K562 (cell line): ENCODE measurements around the gene CSNK1G3. TPM values are rescaled to one million over a fixed set of nuclear protein-coding genes. Genes with fewer than 3 reads are reported as not detected.

Source experiments
- ATAC-seq: fragments of 200-7000 bp; cut with Tn5 transposase; 3 replicates; pipeline ENCODE4 v1.9.1; 2020; ENCODE audit warnings: moderate library complexity
- BruUV-seq: library from RNA; stranded (reverse); fragments of 400-500 nt; replicated peaks from 2 replicates; lab custom pipeline; 2021; lab: Mats Ljungman, UMichigan
- CTCF ChIA-PET: fragments of 300-600 bp; formaldehyde crosslinking; extraction: SDS; loops from one replicate; lab custom pipeline; 2021; ENCODE audit warnings: low intra/inter-chr PET ratio; lab: Yijun Ruan, JAX
- POLR2A ChIA-PET: fragments of 300-600, 350-650 bp; sonication (Branson Sonifier 250); formaldehyde crosslinking; extraction: SDS; loops from one replicate; lab custom pipeline; 2021; ENCODE audit warnings: antibody characterized with exemption, inconsistent platforms; lab: Yijun Ruan, JAX
- DNase-seq, 4 experiments: peaks; one replicate each; pipeline versions ENCODE4 v3.0.0 to v3.0.0-alpha.2; 2011 to 2018; ENCODE audit warnings: low spot score in 3 of 4, mixed read lengths in 3 of 4; ENCODE audit errors: extremely low read depth in 1 of 4
- FAIRE-seq: peaks from 2 replicates; lab custom pipeline; 2011; peaks lifted over from hg19 to GRCh38; lab: Jason Lieb, UNC
- H2AFZ ChIP-seq: 2 replicates; pipeline ENCODE4 v1.6.0; 2011; ENCODE audit warnings: low read depth, low read length, control low read depth, inconsistent platforms
- H3K27ac ChIP-seq: fragments of 200-600 bp; 3 replicates; pipeline ENCODE4 v1.8.0; 2011; ENCODE audit warnings: low read depth, mild to moderate bottlenecking, control low read depth, inconsistent platforms, low read length, moderate library complexity, mixed read lengths; ENCODE audit errors: extremely low read depth
- H3K27me3 ChIP-seq, 2 experiments: fragments of 300-600 bp in 1 of 2; 2 replicates in 1 of 2; 3 replicates in 1 of 2; pipeline versions ENCODE4 v1.6.0 to v1.8.0; 2011; ENCODE audit warnings: inconsistent platforms in 2 of 2, low read length in 2 of 2, mild to moderate bottlenecking in 1 of 2, mixed read lengths in 1 of 2, moderate library complexity in 1 of 2; ENCODE audit not compliant: control insufficient read depth in 2 of 2, insufficient read depth in 2 of 2
- H3K36me3 ChIP-seq: fragments of 300-600 bp; 3 replicates; pipeline ENCODE4 v1.8.0; 2011; ENCODE audit warnings: mild to moderate bottlenecking, low read length, inconsistent platforms; ENCODE audit not compliant: control insufficient read depth, insufficient read depth
- H3K4me1 ChIP-seq, 2 experiments: fragments of 200-600 bp in 1 of 2; replicated peaks in 1 of 2; 2 replicates in 1 of 2; 3 replicates in 1 of 2; pipeline versions ENCODE4 v1.5.1 to v1.8.0; 2011; ENCODE audit warnings: inconsistent platforms in 2 of 2, low read length in 2 of 2, mild to moderate bottlenecking in 1 of 2, mixed read lengths in 1 of 2, moderate library complexity in 1 of 2; ENCODE audit not compliant: control insufficient read depth in 2 of 2, insufficient read depth in 2 of 2
- H3K4me2 ChIP-seq: 2 replicates; pipeline ENCODE4 v1.6.1; 2011; ENCODE audit warnings: low read length, control low read depth, inconsistent platforms, mixed read lengths; ENCODE audit not compliant: insufficient read depth
- H3K4me3 ChIP-seq: fragments of 200-600 bp; sonication (generic), shearing (Covaris generic); 2 replicates; pipeline ENCODE4 v1.5.1; 2016; ENCODE audit warnings: control low read depth, inconsistent platforms
- H3K79me2 ChIP-seq: fragments of 200-600 bp; 3 replicates; pipeline ENCODE4 v1.8.0; 2011; ENCODE audit warnings: low read length, inconsistent platforms; ENCODE audit not compliant: control insufficient read depth, insufficient read depth
- H3K9ac ChIP-seq, 2 experiments: 2 replicates each; pipeline versions ENCODE4 v1.6.0 to v1.6.1; 2011; ENCODE audit warnings: low read depth in 2 of 2, low read length in 2 of 2, control low read depth in 1 of 2, inconsistent platforms in 1 of 2, mild to moderate bottlenecking in 1 of 2, mixed read lengths in 1 of 2; ENCODE audit not compliant: insufficient read depth in 1 of 2
- H3K9me1 ChIP-seq: one replicate; pipeline ENCODE4 v1.6.0; 2011; ENCODE audit warnings: inconsistent platforms, mild to moderate bottlenecking, low read length, moderate library complexity; ENCODE audit not compliant: control insufficient read depth, insufficient read depth
- H3K9me3 ChIP-seq: replicated peaks from 2 replicates; pipeline ENCODE4 v1.5.1; 2011; ENCODE audit warnings: low read depth, low read length, inconsistent platforms; ENCODE audit not compliant: control insufficient read depth, insufficient read depth
- H4K20me1 ChIP-seq: replicated peaks from 2 replicates; pipeline ENCODE4 v1.6.1; 2011; ENCODE audit warnings: low read length, inconsistent platforms, mixed read lengths; ENCODE audit not compliant: control insufficient read depth, insufficient read depth
- CBFA2T3 ChIP-seq: fragments of 450-650 bp; IDR thresholded peaks from 2 replicates; pipeline ENCODE4 v1.6.1; 2017
- PHTF2 ChIP-seq: fragments of 250-450 bp; sonication (Bioruptor Pico); IDR thresholded peaks from 2 replicates; pipeline ENCODE4 v1.5.0; 2021; ENCODE audit warnings: mild to moderate bottlenecking
- POLR2H ChIP-seq: IDR thresholded peaks from 2 replicates; pipeline ENCODE4 v1.6.1; 2016; ENCODE audit warnings: missing genetic modification characterization, low read depth, mild to moderate bottlenecking, control low read depth, missing compliant biosample characterization, moderate library complexity
- STAG1 ChIP-seq: sonication (generic); formaldehyde crosslinking; IDR thresholded peaks from 2 replicates; pipeline ENCODE4 v1.5.0; 2020; ENCODE audit warnings: missing genetic modification reagents, borderline replicate concordance
- ZKSCAN3 ChIP-seq: fragments of 250-450 bp; sonication (Bioruptor Pico); IDR thresholded peaks from 2 replicates; pipeline ENCODE4 v1.4.0; 2020
- WGBS: fragments of 100-300 bp; shearing (Covaris generic); methylation state at CpG from one replicate; pipeline ENCODE4 v1.1.6; 2016; ENCODE audit warnings: low coverage, mixed read lengths; ENCODE audit not compliant: insufficient coverage; ENCODE audit errors: missing lambda C conversion rate; 5-methylcytosine and 5-hydroxymethylcytosine counted together
- in situ Hi-C: fragments of 300-500 bp; cut with MboI; formaldehyde crosslinking; loops from 4 replicates; pipeline ENCODE4 v1.15.0; 2018; ENCODE audit warnings: inconsistent platforms, mixed read lengths
- intact Hi-C: fragments of 100-400 bp; cut with micrococcal nuclease; formaldehyde crosslinking; loops from 2 replicates; pipeline ENCODE4 v1.14.2; 2022
- polyA plus RNA-seq, 8 experiments: library from polyadenylated mRNA; depleted of rRNA in 4 of 8; stranded (reverse) in 5 of 8; unstranded in 3 of 8; fragments of >200 nt; fragmentation: Nextera tagmentation in 2 of 8; fragmentation: Illumina TruSeq in 1 of 8; extraction: Ambion mirVana in 2 of 8; extraction: Trizol in 1 of 8; gene quantifications; 2 replicates each; pipeline versions ENCODE4 v1.2.1 to v1.2.3, GENCODE V29; 2011 to 2014; ENCODE audit warnings: inconsistent platforms in 1 of 8, missing spikeins in 1 of 8
- total RNA-seq, 7 experiments: library from RNA; depleted of rRNA in 6 of 7; stranded (reverse); fragments of >200 nt in 6 of 7; fragmentation: Illumina TruSeq in 2 of 7; extraction: Trizol in 2 of 7; gene quantifications; 2 replicates each; pipeline versions ENCODE4 v1.2.1 to v1.2.3, GENCODE V29; 2011 to 2021; ENCODE audit warnings: low replicate concordance in 1 of 7
- TF ChIP-seq, protein P1 (sequence below): fragments of 250-450 bp; sonication (Bioruptor Pico); IDR thresholded peaks from 2 replicates; pipeline ENCODE4 v1.9.0; 2021; ENCODE audit warnings: mild to moderate bottlenecking
- TF ChIP-seq, protein P2 (sequence below), 2 experiments: fragments of 150-350 bp in 1 of 2; IDR thresholded peaks; 2 replicates each; pipeline ENCODE4 v1.6.1; 2012 to 2016; ENCODE audit warnings: low read depth in 2 of 2, low read length in 2 of 2, mild to moderate bottlenecking in 1 of 2, moderate library complexity in 1 of 2
- TF ChIP-seq, protein P3 (sequence below): fragments of 450-650 bp; formaldehyde crosslinking; IDR thresholded peaks from 2 replicates; pipeline ENCODE4 v1.4.0; 2022; ENCODE audit warnings: missing genetic modification characterization

Gene CSNK1G3
- total and polyA plus RNA-seq, 9 of the 15 experiments (the other 6 are each of a cell fraction or from before 2014, with no cell fraction given): 8.3 to 27.6 (median 16.5) TPM

DNA sequence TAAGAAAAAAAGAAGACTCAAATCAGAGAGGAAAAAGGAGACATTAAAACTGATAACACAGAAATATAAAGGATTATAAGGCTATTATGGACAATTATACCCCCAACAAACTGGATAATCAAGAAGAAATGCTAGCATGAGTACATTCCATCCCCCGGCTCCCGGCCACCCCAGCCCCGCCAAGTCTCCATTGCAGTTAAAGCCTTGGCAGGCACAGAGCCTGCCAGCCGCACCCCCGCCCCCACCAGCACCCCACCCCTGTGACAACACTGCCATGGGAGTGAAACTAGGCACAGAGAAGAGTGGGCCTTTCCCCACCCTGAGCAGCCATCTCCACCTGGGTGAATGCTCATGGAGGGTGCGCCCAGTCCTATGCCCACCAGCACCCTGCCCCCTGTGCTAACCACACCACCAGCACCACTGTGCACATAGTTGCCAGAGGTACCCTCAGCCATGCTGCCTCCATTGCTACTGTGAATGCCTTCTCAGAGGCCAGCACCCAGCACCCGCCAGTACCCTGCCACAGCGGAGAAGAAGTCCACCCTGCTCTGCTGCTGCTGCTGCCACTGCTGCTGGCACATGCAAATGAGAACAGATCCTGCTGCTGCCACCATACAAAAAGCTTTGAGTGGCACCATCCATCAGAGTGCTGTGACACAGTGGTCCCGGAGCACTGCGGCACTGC, 117.0 kb downstream of the CSNK1G3 start:
- Histone ChIP-seq H3K79me2 (no peaks in the 10 kb centered on the region), H4K20me1 (no peaks in the 10 kb centered on the region), H3K27ac (no peak overlapping the region), H3K9me1 (no peaks in the 10 kb centered on the region), H3K4me3 (no peak overlapping the region), H3K9ac (no peak overlapping the region), H2AFZ (no peak overlapping the region), H3K4me2 (no peak overlapping the region), H3K4me1 (no peaks in the 10 kb centered on the region), H3K9me3 (peaks cover 6% of the 10 kb centered on the region), H3K36me3 (no peaks in the 10 kb centered on the region), H3K27me3 (peaks cover 0 to 5% of the 10 kb centered on the region in 2 experiments; a peak in 1 of 5 replicates)
- in situ Hi-C loops (no loop called here), intact Hi-C loops (no loop called here)
- no peak for TF ChIP-seq ZKSCAN3 (CRISPR knock-in tag)
- no peak for TF ChIP-seq POLR2H (tag)
- TF ChIP-seq, protein P1, sequence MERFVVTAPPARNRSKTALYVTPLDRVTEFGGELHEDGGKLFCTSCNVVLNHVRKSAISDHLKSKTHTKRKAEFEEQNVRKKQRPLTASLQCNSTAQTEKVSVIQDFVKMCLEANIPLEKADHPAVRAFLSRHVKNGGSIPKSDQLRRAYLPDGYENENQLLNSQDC (CRISPR knock-in tag): no peak
- TF ChIP-seq STAG1 (CRISPR knock-in tag): no peak
- TF ChIP-seq PHTF2 (CRISPR knock-in tag): no peak
- TF ChIP-seq CBFA2T3: no peak
- TF ChIP-seq, protein P2, sequence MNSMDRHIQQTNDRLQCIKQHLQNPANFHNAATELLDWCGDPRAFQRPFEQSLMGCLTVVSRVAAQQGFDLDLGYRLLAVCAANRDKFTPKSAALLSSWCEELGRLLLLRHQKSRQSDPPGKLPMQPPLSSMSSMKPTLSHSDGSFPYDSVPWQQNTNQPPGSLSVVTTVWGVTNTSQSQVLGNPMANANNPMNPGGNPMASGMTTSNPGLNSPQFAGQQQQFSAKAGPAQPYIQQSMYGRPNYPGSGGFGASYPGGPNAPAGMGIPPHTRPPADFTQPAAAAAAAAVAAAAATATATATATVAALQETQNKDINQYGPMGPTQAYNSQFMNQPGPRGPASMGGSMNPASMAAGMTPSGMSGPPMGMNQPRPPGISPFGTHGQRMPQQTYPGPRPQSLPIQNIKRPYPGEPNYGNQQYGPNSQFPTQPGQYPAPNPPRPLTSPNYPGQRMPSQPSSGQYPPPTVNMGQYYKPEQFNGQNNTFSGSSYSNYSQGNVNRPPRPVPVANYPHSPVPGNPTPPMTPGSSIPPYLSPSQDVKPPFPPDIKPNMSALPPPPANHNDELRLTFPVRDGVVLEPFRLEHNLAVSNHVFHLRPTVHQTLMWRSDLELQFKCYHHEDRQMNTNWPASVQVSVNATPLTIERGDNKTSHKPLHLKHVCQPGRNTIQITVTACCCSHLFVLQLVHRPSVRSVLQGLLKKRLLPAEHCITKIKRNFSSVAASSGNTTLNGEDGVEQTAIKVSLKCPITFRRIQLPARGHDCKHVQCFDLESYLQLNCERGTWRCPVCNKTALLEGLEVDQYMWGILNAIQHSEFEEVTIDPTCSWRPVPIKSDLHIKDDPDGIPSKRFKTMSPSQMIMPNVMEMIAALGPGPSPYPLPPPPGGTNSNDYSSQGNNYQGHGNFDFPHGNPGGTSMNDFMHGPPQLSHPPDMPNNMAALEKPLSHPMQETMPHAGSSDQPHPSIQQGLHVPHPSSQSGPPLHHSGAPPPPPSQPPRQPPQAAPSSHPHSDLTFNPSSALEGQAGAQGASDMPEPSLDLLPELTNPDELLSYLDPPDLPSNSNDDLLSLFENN (IDR thresholded peaks at IDR 0.05; ENCODE audit: low read depth in 2 of 2, low read length in 2 of 2): no peak
- TF ChIP-seq, protein P3, sequence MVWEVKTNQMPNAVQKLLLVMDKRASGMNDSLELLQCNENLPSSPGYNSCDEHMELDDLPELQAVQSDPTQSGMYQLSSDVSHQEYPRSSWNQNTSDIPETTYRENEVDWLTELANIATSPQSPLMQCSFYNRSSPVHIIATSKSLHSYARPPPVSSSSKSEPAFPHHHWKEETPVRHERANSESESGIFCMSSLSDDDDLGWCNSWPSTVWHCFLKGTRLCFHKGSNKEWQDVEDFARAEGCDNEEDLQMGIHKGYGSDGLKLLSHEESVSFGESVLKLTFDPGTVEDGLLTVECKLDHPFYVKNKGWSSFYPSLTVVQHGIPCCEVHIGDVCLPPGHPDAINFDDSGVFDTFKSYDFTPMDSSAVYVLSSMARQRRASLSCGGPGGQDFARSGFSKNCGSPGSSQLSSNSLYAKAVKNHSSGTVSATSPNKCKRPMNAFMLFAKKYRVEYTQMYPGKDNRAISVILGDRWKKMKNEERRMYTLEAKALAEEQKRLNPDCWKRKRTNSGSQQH (CRISPR knock-in tag): no peak
- FAIRE-seq (no peak), DNase-seq (no peak), ATAC-seq (no peak)
- BruUV-seq: no TSS peak
- WGBS: 0% methylated on average over 10 of the region's 10 CpGs
- POLR2A ChIA-PET: no interaction called here
- CTCF ChIA-PET: no interaction called here
